ENCODE results near the gene LYG1. TPM values are rescaled to one million over a fixed set of nuclear protein-coding genes. Genes with fewer than 3 reads are reported as not detected.
A peak's percentile ranks its signal among the peaks of the same experiment; 100 is the strongest.

LYG1 gene
- total and polyA plus RNA-seq, 4 donors = 0.80 to 2.7 (median 1.0) TPM

DNA sequence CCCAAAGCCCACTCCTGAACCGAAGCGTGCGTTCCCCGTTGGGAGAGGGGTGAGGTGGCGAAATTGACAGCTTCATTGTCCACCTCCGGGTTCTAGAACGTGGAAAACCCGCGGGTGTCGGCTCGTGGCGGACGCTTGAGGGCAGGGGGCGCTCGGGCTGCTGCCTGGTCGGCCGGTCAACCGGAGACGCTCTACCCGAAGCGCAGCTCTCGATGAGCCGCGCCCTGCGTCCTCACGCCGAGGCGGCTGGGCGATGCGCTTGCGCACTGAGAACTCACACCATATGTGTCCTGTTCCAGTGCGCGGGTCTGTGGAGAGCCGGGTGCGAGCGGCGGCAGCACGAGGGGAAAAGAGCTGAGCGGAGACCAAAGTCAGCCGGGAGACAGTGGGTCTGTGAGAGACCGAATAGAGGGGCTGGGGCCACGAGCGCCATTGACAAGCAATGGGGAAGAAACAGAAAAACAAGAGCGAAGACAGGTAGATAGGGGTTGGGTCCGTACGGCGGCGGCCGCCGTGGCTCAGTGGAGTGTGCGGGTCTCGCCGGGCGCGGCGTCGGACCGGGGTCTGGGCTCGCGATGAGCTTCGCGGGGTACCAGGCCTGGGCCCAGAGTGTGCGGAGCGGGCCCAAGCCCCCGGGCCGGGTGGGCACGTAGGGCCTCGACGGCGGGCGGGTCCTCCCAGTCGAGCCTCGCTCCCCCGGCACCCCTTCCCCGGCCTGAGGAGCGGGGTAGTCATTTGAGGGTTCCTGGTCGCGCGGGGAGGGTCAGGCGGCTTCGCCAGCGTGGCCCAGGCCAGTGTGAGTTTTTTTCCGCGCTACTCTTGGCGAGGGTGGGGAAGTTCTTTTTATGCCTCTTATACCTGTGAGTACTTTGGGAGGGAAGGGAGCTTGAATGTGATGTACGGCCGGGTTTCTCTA is 36.4 kb upstream of the LYG1 start, which contains the start of gene EIF5B:
TSS of gene EIF5B (plus strand) at position 277 of the 916 bp plus-strand sequence. CDS start at position 443, 166 bp downstream.
- Histone ChIP-seq H3K27ac (ENCODE audit: low read depth in 1 of 2, low read length in 1 of 2) (peak within 1 kb of the TSS; percentile 92 to 98), H3K9ac (ENCODE audit: insufficient read depth in 1 of 2, low read length in 2 of 2) (peak within 1 kb of the TSS; percentile 76 to 92), H3K9me3 (ENCODE audit: control insufficient read depth in 4 of 4, insufficient read depth in 3 of 4, low read length in 3 of 4) (no peaks in the 10 kb centered on the region), H3K27me3 (ENCODE audit: control insufficient read depth in 3 of 3, insufficient read depth in 3 of 3, low read length in 2 of 3) (no peaks in the 10 kb centered on the region), H3K4me1 (ENCODE audit: control insufficient read depth in 5 of 5, insufficient read depth in 5 of 5, low read length in 5 of 5) (peaks cover 2 to 22% (median 5%) of the 10 kb centered on the region in 5 donors), H3K36me3 (ENCODE audit: control insufficient read depth in 4 of 4, insufficient read depth in 4 of 4, low read length in 4 of 4) (no peaks in the 10 kb centered on the region), H3K4me3 (peak within 1 kb of the TSS; percentile 71)
- DNase-seq = peak; percentile 96 to 98 (median 98)
- 0% methylated on average over 70 to 87 of the region's 87 CpGs for WGBS, 2 donors
- peak; percentile 89 for ATAC-seq (ENCODE audit: insufficient read depth, low FRiP score)
- TF ChIP-seq, protein P1, sequence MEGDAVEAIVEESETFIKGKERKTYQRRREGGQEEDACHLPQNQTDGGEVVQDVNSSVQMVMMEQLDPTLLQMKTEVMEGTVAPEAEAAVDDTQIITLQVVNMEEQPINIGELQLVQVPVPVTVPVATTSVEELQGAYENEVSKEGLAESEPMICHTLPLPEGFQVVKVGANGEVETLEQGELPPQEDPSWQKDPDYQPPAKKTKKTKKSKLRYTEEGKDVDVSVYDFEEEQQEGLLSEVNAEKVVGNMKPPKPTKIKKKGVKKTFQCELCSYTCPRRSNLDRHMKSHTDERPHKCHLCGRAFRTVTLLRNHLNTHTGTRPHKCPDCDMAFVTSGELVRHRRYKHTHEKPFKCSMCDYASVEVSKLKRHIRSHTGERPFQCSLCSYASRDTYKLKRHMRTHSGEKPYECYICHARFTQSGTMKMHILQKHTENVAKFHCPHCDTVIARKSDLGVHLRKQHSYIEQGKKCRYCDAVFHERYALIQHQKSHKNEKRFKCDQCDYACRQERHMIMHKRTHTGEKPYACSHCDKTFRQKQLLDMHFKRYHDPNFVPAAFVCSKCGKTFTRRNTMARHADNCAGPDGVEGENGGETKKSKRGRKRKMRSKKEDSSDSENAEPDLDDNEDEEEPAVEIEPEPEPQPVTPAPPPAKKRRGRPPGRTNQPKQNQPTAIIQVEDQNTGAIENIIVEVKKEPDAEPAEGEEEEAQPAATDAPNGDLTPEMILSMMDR (IDR thresholded peaks at IDR 0.05; ENCODE audit: control extremely low read depth, extremely low read depth) = peak; percentile 41

DNA sequence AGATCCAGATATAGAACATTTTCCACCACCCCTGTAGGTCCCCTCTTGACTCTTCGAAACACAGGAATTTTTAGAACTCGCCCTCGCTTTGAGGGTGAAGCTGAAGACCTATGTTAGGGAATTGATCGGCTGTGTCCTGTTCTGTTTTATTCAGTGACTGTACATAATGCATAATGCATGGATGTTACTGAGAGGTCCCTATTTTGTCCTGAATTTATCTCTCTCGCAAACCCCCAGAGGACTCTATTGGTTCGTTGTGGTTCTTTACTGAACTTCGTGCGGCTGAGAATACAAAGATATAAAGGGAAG is 35.8 kb upstream of the LYG1 start:
- no peak for ATAC-seq (ENCODE audit: insufficient read depth, low FRiP score)
- Histone ChIP-seq H3K27ac (ENCODE audit: low read depth in 1 of 2, low read length in 1 of 2) (peak overlapping the region; percentile 92 to 98), H3K36me3 (ENCODE audit: control insufficient read depth in 4 of 4, insufficient read depth in 4 of 4, low read length in 4 of 4) (peaks cover 0 to 4% (median 3%) of the 10 kb centered on the region in 4 donors), H3K4me1 (ENCODE audit: control insufficient read depth in 5 of 5, insufficient read depth in 5 of 5, low read length in 5 of 5) (peaks cover 2 to 22% (median 5%) of the 10 kb centered on the region in 5 donors), H3K9ac (ENCODE audit: insufficient read depth in 1 of 2, low read length in 2 of 2) (peak overlapping the region; percentile 20 to 92), H3K4me3 (peak overlapping the region; percentile 68), H3K27me3 (ENCODE audit: control insufficient read depth in 3 of 3, insufficient read depth in 3 of 3, low read length in 2 of 3) (no peaks in the 10 kb centered on the region), H3K9me3 (ENCODE audit: control insufficient read depth in 4 of 4, insufficient read depth in 3 of 4, low read length in 3 of 4) (no peaks in the 10 kb centered on the region)
- DNase-seq = no peak
- WGBS, 2 donors = 0 to 2% methylated on average over 8 of the region's 8 CpGs
- TF ChIP-seq, protein P1 (IDR thresholded peaks at IDR 0.05; ENCODE audit: control extremely low read depth, extremely low read depth) = no peak

DNA sequence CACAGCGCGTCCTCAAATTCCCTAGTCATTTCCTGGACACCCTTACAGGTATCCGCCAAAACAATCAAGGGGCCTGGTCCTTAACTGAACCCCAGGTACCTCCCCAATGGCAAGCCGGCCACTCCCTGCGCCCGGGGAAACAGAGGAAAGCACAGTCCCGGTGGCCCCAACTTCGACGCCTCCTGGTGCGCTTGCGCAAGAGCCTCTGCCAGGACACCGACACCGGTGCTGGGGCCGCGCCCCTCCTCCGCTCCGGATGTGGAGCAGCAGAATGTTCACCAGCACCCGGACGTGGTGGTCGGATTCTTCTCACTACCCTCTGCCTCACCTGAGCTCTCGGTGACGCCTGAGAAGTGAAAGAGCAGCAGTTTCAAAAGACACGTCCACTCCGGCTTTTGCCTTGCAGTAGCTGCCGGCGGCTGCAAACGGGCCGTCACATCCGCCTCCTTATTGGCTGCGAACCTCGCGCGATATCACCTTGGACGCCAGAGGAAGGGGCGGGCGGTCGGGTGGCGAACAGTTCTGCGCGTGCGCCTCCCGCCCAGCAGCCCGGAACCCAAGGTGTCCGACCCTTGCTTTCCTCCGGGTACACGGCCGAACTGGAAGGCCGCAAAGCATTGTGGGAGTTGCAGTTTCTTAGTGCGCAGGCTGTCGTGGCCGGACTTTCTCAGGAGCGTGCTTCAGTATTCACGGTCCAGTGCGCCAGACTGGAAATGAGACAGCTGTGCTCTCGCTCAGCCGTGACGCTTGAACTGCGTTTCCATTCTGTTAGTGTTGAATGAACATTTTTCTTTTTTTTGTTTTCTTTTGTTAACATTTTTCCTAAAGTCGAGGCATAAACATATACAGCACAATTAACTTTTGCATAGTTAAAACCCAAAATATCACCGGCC is 35.2 kb upstream of the LYG1 start, which contains the start of gene TXNDC9:
TSS of gene TXNDC9 (minus strand) at position 423 of the 893 bp plus-strand sequence. CDS start 3,123 bp downstream, outside the sequence.
- ATAC-seq (ENCODE audit: insufficient read depth, low FRiP score) = peak; percentile 90
- Histone ChIP-seq H3K27ac (ENCODE audit: low read depth in 1 of 2, low read length in 1 of 2) (peak within 1 kb of the TSS; percentile 92 to 98), H3K4me1 (ENCODE audit: control insufficient read depth in 5 of 5, insufficient read depth in 5 of 5, low read length in 5 of 5) (peaks cover 2 to 22% (median 5%) of the 10 kb centered on the region in 5 donors), H3K9ac (ENCODE audit: insufficient read depth in 1 of 2, low read length in 2 of 2) (peak within 1 kb of the TSS; percentile 57 to 92), H3K36me3 (ENCODE audit: control insufficient read depth in 4 of 4, insufficient read depth in 4 of 4, low read length in 4 of 4) (peaks cover 0 to 8% (median 6%) of the 10 kb centered on the region in 4 donors), H3K27me3 (ENCODE audit: control insufficient read depth in 3 of 3, insufficient read depth in 3 of 3, low read length in 2 of 3) (no peaks in the 10 kb centered on the region), H3K9me3 (ENCODE audit: control insufficient read depth in 4 of 4, insufficient read depth in 3 of 4, low read length in 3 of 4) (no peaks in the 10 kb centered on the region), H3K4me3 (peak within 1 kb of the TSS; percentile 71)
- TF ChIP-seq, protein P1 (IDR thresholded peaks at IDR 0.05; ENCODE audit: control extremely low read depth, extremely low read depth) = no peak
- WGBS, 2 donors = 0% methylated on average over 60 of the region's 60 CpGs
- peak; percentile 99 to 100 (median 100) for DNase-seq

Data from lung (tissue), 12 donors.